Erythroblast (primary cell): ENCODE results near the gene FOXP2.

Source experiments
- DNase-seq, 2 experiments: peaks; one replicate each; lab custom pipeline; 2025; lab: John Stamatoyannopoulos, UW
- GATA1 ChIP-seq: IDR thresholded peaks from 2 replicates; pipeline ENCODE4 v1.6.1; 2011; ENCODE audit warnings: low read depth, mild to moderate bottlenecking, control low read depth, low read length, moderate library complexity
- POLR2A ChIP-seq: IDR thresholded peaks from 2 replicates; pipeline ENCODE4 v1.6.1; 2011; ENCODE audit warnings: mild to moderate bottlenecking, low read length

The FOXP2 gene

DNA sequence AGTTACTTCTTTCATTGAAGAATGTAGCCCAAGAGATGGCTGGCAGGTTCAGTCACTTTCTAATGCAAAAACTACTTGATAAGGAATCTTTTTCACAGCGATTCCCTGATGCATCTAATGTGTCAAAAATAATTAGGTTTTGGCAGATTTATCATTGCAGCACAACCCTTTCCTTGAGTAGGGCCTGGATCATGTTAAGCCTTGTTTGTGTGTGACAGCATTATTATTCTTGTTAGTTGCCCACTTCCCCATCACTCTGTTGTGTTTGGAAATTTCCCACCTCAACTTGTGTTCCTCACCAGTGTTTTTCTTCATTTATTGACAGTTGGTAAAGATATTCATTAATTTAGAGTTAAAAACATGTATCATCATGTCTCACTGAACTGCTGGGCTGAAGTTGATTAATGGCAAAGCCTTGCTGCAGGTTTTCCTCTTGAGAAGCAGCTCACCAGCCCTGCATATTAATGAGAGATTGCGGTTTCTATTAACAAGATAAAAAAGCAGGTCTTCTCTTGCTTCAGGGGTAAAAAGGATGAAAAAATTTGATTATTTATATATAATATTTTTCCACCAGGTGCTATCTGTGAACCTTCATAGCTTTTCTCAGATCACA is 273.9 kb downstream of the FOXP2 start:
- TF ChIP-seq GATA1 (no peak), POLR2A (no peak)
- DNase-seq, result no peak

GRCh38 chr7:114689406-114689805 is 274.8 kb downstream of the FOXP2 start:
- TF ChIP-seq GATA1, result no peak
- DNase-seq, result no peak

DNA sequence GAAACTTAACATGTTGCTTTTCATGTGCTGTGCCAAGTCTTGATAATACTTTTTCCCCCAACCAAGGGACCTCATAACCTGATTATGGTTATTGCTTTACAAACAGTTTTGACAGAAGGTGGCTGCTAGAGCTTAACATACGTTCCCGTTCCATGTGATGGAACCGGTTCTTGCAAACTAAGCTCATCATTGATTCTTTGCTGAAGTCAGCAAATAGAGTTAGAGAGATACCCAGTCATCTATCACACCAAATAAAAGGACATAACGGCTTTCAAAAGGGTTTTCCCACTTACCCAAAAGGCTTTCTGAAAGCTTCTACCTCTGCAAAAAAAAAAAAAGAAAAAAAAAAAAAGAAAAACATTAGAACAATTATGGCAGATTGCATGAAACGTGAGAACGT is 277.0 kb downstream of the FOXP2 start:
- no peak for DNase-seq
- no peak for TF ChIP-seq POLR2A
- TF ChIP-seq GATA1, result no peak

DNA sequence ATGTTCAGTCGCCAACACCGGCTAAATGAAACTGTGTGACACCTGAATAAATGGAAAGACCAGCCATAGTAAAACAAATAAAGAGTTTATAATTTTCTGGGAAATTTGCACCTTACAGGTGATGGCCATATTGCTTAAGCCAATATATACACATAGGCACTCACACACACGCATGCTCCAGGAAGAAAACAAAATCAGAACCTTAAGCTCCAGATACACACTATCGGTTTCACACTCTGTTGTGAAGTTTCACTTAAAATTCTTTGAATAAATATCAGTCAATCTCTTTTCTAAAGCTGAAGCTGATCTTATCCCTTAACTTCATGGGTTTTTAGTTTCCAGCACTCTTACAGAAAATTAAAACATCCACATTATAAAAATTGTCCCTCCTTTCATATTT is 280.6 kb downstream of the FOXP2 start:
- no peak for TF ChIP-seq POLR2A
- no peak for TF ChIP-seq GATA1
- DNase-seq, result no peak

DNA sequence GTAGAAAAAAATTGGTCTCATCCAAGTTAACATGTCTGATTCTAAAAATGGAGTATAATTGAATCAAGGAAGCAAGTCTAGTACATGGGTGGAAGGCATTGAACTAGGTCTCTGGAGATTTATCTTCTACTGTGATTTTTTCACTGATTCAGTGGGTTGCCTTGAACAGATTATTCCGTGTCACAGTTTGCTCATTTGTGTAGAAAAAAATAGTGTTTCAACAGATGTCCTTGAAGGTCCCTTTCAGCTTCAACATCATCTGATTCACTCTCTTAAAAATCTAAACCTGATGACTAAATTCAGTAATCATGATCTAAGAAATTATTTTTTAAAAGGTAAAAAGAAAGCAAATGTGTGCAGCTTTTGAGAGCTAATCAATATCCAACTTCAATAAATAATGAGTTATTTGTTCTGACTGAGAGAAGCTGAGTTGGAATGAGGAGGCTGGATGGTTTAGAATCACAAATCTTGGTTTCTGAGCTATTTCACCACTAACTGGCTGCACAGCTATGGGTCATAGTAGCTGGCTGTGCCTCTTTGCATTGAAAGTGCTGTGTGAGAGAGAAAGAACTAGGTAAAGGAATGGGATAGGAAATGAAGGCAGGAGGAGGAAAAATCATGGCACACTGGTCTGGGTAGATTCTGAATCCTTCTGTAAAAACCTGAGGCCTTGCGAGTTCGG is 285.8 kb downstream of the FOXP2 start:
- TF ChIP-seq POLR2A (no peak), GATA1 (no peak)

GRCh38 chr7:114703677-114704076 is 289.1 kb downstream of the FOXP2 start:
- TF ChIP-seq POLR2A (no peak), GATA1 (no peak)
- DNase-seq, result peak; percentile 11 to 27

More for the DNA sequence above, 285.8 kb downstream of the FOXP2 start:
- DNase-seq, result no peak

DNA sequence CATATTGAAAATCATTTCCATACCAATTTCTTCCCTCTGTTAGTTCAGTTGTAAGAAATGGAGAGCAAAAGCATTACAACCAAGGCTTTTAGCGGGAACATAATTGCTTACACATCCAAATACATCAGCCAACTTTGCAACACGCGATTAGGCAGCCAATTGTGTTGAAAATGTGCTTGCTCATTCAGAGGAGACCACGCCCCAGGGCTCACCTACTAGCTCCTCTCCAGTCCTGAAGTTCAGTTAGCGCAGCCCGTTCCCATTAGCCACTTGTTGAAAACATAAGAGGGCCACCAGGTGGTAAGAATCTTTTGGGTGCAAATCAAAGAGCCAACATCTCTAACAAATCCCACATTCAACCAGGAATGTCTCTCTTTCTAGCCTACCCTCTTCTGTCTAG is 294.0 kb downstream of the FOXP2 start:
- DNase-seq, result no peak
- TF ChIP-seq POLR2A (no peak), GATA1 (no peak)

DNA sequence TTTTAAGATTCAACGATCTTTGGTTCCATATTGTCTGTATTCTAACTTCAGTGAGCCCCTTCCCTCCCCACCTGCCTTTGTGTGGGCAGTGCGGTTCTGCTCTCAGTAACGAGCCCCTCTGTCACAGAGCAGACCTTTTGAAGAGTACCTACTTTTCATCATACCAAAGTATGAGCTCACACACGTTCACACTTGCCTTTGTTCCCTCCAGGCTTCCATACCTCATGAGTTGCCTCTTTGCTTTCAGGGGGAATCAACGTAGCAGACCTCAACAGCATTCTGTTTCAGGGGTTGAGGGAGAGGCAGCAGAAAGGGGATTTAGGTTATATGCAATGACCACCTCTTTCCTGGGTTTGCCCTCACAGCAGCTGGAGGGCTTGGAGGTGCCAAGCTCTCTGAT is 295.9 kb downstream of the FOXP2 start:
- TF ChIP-seq GATA1 (no peak), POLR2A (no peak)
- DNase-seq, result no peak

- TF ChIP-seq GATA1 (no peak), POLR2A (no peak)
- no peak for DNase-seq
These were observed 296.6 kb downstream of the FOXP2 start for GRCh38 chr7:114711241-114711640.

DNA sequence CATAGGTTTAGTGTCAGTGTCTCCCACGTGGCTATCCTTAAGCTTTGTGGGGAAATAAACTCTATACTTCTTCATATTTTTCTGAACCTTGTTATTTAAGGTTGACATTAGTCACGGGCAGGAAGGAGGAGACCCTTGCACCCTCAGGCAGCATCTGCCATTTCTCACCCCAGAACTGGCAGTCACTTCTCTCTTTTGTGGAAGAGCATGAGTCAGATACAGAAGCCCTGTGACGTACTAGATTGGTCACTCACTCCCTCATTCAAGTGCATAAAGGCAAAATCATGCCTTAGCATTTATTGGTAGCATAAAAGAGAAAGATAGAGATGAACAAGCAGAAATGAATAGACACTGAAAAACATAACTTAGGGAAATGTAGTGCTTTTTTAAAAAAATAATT is 301.3 kb downstream of the FOXP2 start:
- TF ChIP-seq GATA1, result no peak
- no peak for TF ChIP-seq POLR2A
- no peak for DNase-seq

DNA sequence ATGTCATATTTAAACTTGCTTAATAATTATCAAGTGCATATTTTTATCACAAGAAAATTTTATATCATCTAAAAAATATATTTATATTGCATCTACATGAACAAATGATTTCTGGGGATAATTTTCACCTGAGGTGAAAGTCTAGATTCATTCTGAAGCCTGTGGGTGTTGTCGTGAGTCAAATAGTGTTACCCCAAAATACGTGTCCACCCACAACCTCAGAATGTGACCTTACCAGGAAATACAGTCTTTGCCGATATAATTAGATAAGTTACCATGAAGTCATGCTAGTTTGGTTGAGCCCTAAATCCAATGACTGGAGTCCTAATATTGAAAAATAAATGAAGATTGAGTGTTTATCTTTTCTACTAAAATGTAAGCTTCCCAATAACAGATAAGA is 304.2 kb downstream of the FOXP2 start:
- no peak for TF ChIP-seq POLR2A
- TF ChIP-seq GATA1, result no peak
- no peak for DNase-seq

DNA sequence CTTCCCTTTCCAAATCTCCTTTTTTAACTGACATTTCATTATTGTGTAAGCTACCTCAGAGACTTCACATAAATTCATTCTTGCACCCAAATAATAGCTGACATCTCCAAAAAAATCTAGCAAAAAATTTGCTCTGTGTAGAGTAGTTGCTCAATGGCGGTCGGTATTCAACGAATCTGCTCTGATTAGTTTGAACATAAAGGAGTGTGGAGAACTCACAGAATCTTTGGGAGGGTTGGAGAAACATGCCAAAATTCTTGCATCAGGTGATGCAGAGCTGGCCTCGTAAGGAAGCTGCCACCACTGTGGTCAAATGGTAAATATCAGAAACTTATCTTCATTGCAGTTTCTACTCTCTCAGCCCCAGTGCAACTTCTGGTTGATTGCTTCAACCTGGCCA is 306.1 kb downstream of the FOXP2 start:
- no peak for DNase-seq
- TF ChIP-seq GATA1 (no peak), POLR2A (no peak)

DNA sequence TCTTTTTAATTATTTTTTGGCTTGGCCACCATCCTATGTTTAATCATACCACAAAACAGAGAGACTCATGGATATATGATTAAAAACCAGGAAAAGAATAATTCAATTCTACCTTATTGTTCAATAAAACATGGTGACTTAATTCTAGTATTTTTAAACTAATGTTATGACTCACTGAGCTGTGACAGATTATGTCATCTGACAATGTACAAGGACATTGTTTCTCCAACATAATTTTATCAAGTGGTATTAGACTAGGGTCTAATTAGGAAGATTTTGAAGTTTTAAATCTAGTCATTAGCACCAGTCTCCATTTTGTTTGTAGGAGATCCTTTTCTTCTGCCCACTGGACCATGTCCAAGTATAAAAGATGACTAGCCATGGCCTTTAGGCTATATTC is 307.9 kb downstream of the FOXP2 start:
- DNase-seq, result no peak
- no peak for TF ChIP-seq GATA1
- TF ChIP-seq POLR2A, result no peak

- no peak for DNase-seq
- TF ChIP-seq POLR2A (no peak), GATA1 (no peak)
These were observed 308.7 kb downstream of the FOXP2 start for GRCh38 chr7:114723308-114723707.

DNA sequence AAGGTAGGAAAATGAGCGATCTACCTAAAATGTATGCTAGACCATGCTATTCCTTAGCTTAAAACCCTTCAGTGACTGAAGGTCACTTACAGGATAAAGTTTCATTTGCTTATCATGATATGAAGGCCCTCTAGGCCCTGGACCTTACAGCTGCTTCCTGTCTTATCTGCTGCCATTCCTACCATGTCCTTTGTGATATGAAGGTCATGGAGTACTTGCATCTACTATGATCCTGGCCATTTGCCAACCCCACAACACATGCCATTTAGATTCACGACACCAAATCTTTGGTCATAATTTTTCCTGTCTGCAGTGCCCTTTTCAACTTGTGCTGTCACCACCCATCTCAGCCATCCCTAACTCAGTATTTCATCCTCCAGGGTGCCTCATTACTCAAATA is 325.5 kb downstream of the FOXP2 start:
- TF ChIP-seq GATA1, result no peak
- TF ChIP-seq POLR2A, result no peak
- peak; percentile 49 to 80 for DNase-seq
